K562 (cell line): ENCODE measurements around the gene SH3RF1. TPM values are rescaled to one million over a fixed set of nuclear protein-coding genes. Genes with fewer than 3 reads are reported as not detected.
A peak's percentile ranks its signal among the peaks of the same experiment; 100 is the strongest.

Source experiments
- CBX1 ChIP-seq: sonication (generic); IDR thresholded peaks from 2 replicates; pipeline ENCODE4 v1.6.1; 2016; ENCODE audit warnings: antibody characterized with exemption, low read depth, mild to moderate bottlenecking
- CHCHD3 ChIP-seq: fragments of 250-450 bp; sonication (Bioruptor Pico); IDR thresholded peaks from 2 replicates; pipeline ENCODE4 v2.1.2; 2022; ENCODE audit warnings: mild to moderate bottlenecking
- HCFC1 ChIP-seq: IDR thresholded peaks from 2 replicates; pipeline ENCODE4 v1.6.1; 2012; ENCODE audit warnings: low read depth, low read length, improper control_type of control experiment
- XRCC4 ChIP-seq: IDR thresholded peaks from one replicate; pipeline ENCODE4 v1.6.1; 2011; ENCODE audit not compliant: insufficient read depth, insufficient read length; ENCODE audit errors: extremely low read depth
- ZNF316 ChIP-seq: fragments of 450-650 bp; IDR thresholded peaks from 2 replicates; pipeline ENCODE4 v1.6.1; 2016
- ZNF41 ChIP-seq: fragments of 250-450 bp; sonication (Bioruptor Pico); conservative IDR thresholded peaks from 2 replicates; pipeline ENCODE4 v1.4.0; 2020; ENCODE audit warnings: mild to moderate bottlenecking
- polyA plus RNA-seq, 8 experiments: library from polyadenylated mRNA; depleted of rRNA in 4 of 8; stranded (reverse) in 5 of 8; unstranded in 3 of 8; fragments of >200 nt; fragmentation: Nextera tagmentation in 2 of 8; fragmentation: Illumina TruSeq in 1 of 8; extraction: Ambion mirVana in 2 of 8; extraction: Trizol in 1 of 8; gene quantifications; 2 replicates each; pipeline versions ENCODE4 v1.2.1 to v1.2.3, GENCODE V29; 2011 to 2014; ENCODE audit warnings: inconsistent platforms in 1 of 8, missing spikeins in 1 of 8
- total RNA-seq, 7 experiments: library from RNA; depleted of rRNA in 6 of 7; stranded (reverse); fragments of >200 nt in 6 of 7; fragmentation: Illumina TruSeq in 2 of 7; extraction: Trizol in 2 of 7; gene quantifications; 2 replicates each; pipeline versions ENCODE4 v1.2.1 to v1.2.3, GENCODE V29; 2011 to 2021; ENCODE audit warnings: low replicate concordance in 1 of 7
- TF ChIP-seq, protein P1 (sequence below): fragments of 250-450 bp; sonication (Bioruptor Pico); IDR thresholded peaks from 2 replicates; pipeline ENCODE4 v1.4.0; 2020
- TF ChIP-seq, protein P2 (sequence below), 3 experiments: fragments of 200-800 bp in 1 of 3; sonication (Bioruptor generic) in 1 of 3; sonication (generic) in 1 of 3; formaldehyde crosslinking in 1 of 3; IDR thresholded peaks; 2 replicates each; pipeline versions ENCODE4 v1.6.1 to v1.8.0; 2016 to 2022; ENCODE audit warnings: mild to moderate bottlenecking in 2 of 3, missing compliant biosample characterization in 2 of 3, missing genetic modification characterization in 2 of 3, missing genetic modification reagents in 1 of 3

The SH3RF1 gene
- total and polyA plus RNA-seq, 9 of the 15 experiments (the other 6 are each of a cell fraction or from before 2014, with no cell fraction given) = 0.04 to 0.16 (median 0.11) TPM; not detected in 6

DNA sequence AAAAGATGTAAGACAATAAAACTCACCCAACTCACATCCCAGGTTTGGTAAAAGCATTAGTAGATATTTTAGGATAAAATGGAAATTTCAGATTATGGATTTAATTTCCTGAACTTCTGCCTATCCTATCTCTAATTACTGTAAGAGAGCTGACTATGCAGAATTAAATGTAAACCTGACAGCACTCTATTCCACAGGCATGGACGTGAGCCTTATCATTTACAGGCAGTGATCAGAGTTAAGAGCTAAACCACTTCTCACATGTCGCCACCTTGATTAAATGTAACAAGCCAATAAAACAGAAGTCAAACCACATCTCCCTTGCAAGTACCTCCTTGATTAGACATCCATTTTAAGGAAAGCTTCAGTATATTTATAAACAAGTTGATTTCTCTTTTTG, 163.2 kb downstream of the SH3RF1 start (continued):
- TF ChIP-seq, protein P1, sequence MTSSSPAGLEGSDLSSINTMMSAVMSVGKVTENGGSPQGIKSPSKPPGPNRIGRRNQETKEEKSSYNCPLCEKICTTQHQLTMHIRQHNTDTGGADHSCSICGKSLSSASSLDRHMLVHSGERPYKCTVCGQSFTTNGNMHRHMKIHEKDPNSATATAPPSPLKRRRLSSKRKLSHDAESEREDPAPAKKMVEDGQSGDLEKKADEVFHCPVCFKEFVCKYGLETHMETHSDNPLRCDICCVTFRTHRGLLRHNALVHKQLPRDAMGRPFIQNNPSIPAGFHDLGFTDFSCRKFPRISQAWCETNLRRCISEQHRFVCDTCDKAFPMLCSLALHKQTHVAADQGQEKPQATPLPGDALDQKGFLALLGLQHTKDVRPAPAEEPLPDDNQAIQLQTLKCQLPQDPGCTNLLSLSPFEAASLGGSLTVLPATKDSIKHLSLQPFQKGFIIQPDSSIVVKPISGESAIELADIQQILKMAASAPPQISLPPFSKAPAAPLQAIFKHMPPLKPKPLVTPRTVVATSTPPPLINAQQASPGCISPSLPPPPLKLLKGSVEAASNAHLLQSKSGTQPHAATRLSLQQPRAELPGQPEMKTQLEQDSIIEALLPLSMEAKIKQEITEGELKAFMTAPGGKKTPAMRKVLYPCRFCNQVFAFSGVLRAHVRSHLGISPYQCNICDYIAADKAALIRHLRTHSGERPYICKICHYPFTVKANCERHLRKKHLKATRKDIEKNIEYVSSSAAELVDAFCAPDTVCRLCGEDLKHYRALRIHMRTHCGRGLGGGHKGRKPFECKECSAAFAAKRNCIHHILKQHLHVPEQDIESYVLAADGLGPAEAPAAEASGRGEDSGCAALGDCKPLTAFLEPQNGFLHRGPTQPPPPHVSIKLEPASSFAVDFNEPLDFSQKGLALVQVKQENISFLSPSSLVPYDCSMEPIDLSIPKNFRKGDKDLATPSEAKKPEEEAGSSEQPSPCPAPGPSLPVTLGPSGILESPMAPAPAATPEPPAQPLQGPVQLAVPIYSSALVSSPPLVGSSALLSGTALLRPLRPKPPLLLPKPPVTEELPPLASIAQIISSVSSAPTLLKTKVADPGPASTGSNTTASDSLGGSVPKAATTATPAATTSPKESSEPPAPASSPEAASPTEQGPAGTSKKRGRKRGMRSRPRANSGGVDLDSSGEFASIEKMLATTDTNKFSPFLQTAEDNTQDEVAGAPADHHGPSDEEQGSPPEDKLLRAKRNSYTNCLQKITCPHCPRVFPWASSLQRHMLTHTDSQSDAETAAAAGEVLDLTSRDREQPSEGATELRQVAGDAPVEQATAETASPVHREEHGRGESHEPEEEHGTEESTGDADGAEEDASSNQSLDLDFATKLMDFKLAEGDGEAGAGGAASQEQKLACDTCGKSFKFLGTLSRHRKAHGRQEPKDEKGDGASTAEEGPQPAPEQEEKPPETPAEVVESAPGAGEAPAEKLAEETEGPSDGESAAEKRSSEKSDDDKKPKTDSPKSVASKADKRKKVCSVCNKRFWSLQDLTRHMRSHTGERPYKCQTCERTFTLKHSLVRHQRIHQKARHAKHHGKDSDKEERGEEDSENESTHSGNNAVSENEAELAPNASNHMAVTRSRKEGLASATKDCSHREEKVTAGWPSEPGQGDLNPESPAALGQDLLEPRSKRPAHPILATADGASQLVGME (CRISPR knock-in tag) = no peak
- TF ChIP-seq ZNF316 (peak; percentile 71), XRCC4 (no peak), ZNF41 (CRISPR knock-in tag) (no peak), CHCHD3 (no peak), HCFC1 (no peak), CBX1 (no peak)
- TF ChIP-seq, protein P2, sequence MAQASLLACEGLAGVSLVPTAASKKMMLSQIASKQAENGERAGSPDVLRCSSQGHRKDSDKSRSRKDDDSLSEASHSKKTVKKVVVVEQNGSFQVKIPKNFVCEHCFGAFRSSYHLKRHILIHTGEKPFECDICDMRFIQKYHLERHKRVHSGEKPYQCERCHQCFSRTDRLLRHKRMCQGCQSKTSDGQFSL (CRISPR knock-in tag; IDR thresholded peaks at IDR 0.05) = no peak
- TF ChIP-seq, protein P2 (tag; IDR thresholded peaks at IDR 0.05) = no peak
